Fibroblast of skin of scalp (primary cell): ENCODE measurements around the gene SERTAD1. TPM values are rescaled to one million over a fixed set of nuclear protein-coding genes. Genes with fewer than 3 reads are reported as not detected.
A peak's percentile ranks its signal among the peaks of the same experiment; 100 is the strongest.

Experiments used
- DNase-seq: peaks from one replicate; pipeline ENCODE4 v3.0.0-alpha.2; 2013
- polyA plus RNA-seq, 2 experiments: library from polyadenylated mRNA; unstranded; fragments of 120-200 nt; gene quantifications; one replicate each; pipeline ENCODE4 v1.2.1, GENCODE V29; 2013; ENCODE audit not compliant: insufficient read length in 2 of 2

Gene SERTAD1
- 10.5 TPM for polyA plus RNA-seq (2013, experiment 1 of 2; ENCODE audit: insufficient read length)
- 9.3 TPM for polyA plus RNA-seq (2013, experiment 2 of 2; ENCODE audit: insufficient read length)

GRCh38 chr19:40425450-40426287, at the start of gene SERTAD1:
SERTAD1 (minus strand) TSS chr19:40425992; CDS start chr19:40423546, 2,446 bp downstream.
- peak; percentile 100 for DNase-seq

GRCh38 chr19:40474737-40475136, 48.9 kb upstream of the SERTAD1 start:
- no peak for DNase-seq

- no peak for DNase-seq
Measured at GRCh38 chr19:40472516-40472915, 46.7 kb upstream of the SERTAD1 start.

GRCh38 chr19:40471111-40471510, 45.3 kb upstream of the SERTAD1 start:
- DNase-seq: no peak

GRCh38 chr19:40469011-40469410, 43.2 kb upstream of the SERTAD1 start:
- no peak for DNase-seq

GRCh38 chr19:40466985-40467734, 41.4 kb upstream of the SERTAD1 start, which contains the start of gene SPTBN4:
SPTBN4 (plus strand) TSS chr19:40467001; CDS start chr19:40472622, 5,621 bp downstream.
- DNase-seq: no peak

GRCh38 chr19:40466219-40466984, 40.6 kb upstream of the SERTAD1 start:
- DNase-seq: no peak

- peak; percentile 99 for DNase-seq
Measured at GRCh38 chr19:40465557-40466218, 39.9 kb upstream of the SERTAD1 start, which contains the start of gene BLVRB. BLVRB (minus strand) TSS chr19:40465745; CDS start chr19:40465688, 57 bp downstream.

GRCh38 chr19:40465025-40465556, 39.3 kb upstream of the SERTAD1 start:
- peak; percentile 73 for DNase-seq

GRCh38 chr19:40464059-40465024, 38.5 kb upstream of the SERTAD1 start:
- peak; percentile 89 for DNase-seq

GRCh38 chr19:40463587-40464037, 37.8 kb upstream of the SERTAD1 start:
- DNase-seq: peak; percentile 36

GRCh38 chr19:40461669-40462221, 36.0 kb upstream of the SERTAD1 start:
- no peak for DNase-seq

- no peak for DNase-seq
Measured at GRCh38 chr19:40460185-40460584, 34.4 kb upstream of the SERTAD1 start.

GRCh38 chr19:40458597-40458974, 32.8 kb upstream of the SERTAD1 start:
- DNase-seq: no peak

- no peak for DNase-seq
Measured at GRCh38 chr19:40457953-40458596, 32.3 kb upstream of the SERTAD1 start.

GRCh38 chr19:40457048-40457447, 31.3 kb upstream of the SERTAD1 start:
- DNase-seq: no peak

GRCh38 chr19:40453943-40454342, 28.2 kb upstream of the SERTAD1 start:
- DNase-seq: peak; percentile 39

- no peak for DNase-seq
Measured at GRCh38 chr19:40453151-40453735, 27.5 kb upstream of the SERTAD1 start.

GRCh38 chr19:40452016-40452415, 26.2 kb upstream of the SERTAD1 start:
- DNase-seq: no peak
